K562 (cell line): ENCODE measurements around the gene CSNK1G1. TPM values are rescaled to one million over a fixed set of nuclear protein-coding genes. Genes with fewer than 3 reads are reported as not detected.

Experiments used
- CTCF ChIP-seq, 3 experiments: IDR thresholded peaks in 2 of 3; conservative IDR thresholded peaks in 1 of 3; 2 replicates each; pipeline ENCODE4 v1.5.1; 2011 to 2012; ENCODE audit warnings: low read length in 3 of 3, mild to moderate bottlenecking in 3 of 3, control low read depth in 2 of 3, improper control_type of control experiment in 1 of 3, inconsistent platforms in 1 of 3, low read depth in 1 of 3, mixed read lengths in 1 of 3, moderate library complexity in 1 of 3; ENCODE audit not compliant: insufficient read depth in 2 of 3
- DIDO1 ChIP-seq: fragments of 450-650 bp; IDR thresholded peaks from 2 replicates; pipeline ENCODE4 v1.6.1; 2016; ENCODE audit warnings: low read depth, missing biosample characterization, missing genetic modification characterization
- FOXK2 ChIP-seq, 2 experiments: fragments of 450-650 bp; IDR thresholded peaks in 1 of 2; conservative IDR thresholded peaks in 1 of 2; 2 replicates each; pipeline ENCODE4 v1.6.1; 2016; ENCODE audit warnings: low read depth in 2 of 2, mild to moderate bottlenecking in 1 of 2
- MCM2 ChIP-seq: fragments of 450-650 bp; IDR thresholded peaks from 2 replicates; pipeline ENCODE4 v1.6.1; 2017; ENCODE audit warnings: low read depth, mild to moderate bottlenecking
- MCM5 ChIP-seq: fragments of 450-650 bp; IDR thresholded peaks from 2 replicates; pipeline ENCODE4 v1.6.1; 2016; ENCODE audit warnings: low read depth
- NR3C1 ChIP-seq: sonication (generic); formaldehyde crosslinking; IDR thresholded peaks from 2 replicates; pipeline ENCODE4 v1.8.1; 2022; ENCODE audit warnings: missing genetic modification reagents
- PML ChIP-seq: IDR thresholded peaks from 2 replicates; pipeline ENCODE4 v1.6.1; 2012; ENCODE audit warnings: low read length, inconsistent platforms
- PPARD ChIP-seq: fragments of 250-450 bp; sonication (Bioruptor Pico); IDR thresholded peaks from 2 replicates; pipeline ENCODE4 v1.8.0; 2022; ENCODE audit warnings: inconsistent platforms, mild to moderate bottlenecking, moderate library complexity
- SAP30 ChIP-seq: fragments of 200-600 bp; sonication (generic); IDR thresholded peaks from 2 replicates; pipeline ENCODE4 v1.6.1; 2012; ENCODE audit warnings: borderline replicate concordance, low read depth, mild to moderate bottlenecking, moderate library complexity, low read length, control low read depth, inconsistent platforms; ENCODE audit not compliant: insufficient read depth, poor library complexity, severe bottlenecking
- SMARCA4 ChIP-seq: fragments of 450-650 bp; IDR thresholded peaks from 2 replicates; pipeline ENCODE4 v1.6.1; 2016
- TEAD4 ChIP-seq, 2 experiments: sonication (generic) in 1 of 2; formaldehyde crosslinking in 1 of 2; IDR thresholded peaks; 2 replicates each; pipeline versions ENCODE4 v1.6.1 to v1.8.0; 2012 to 2022; ENCODE audit warnings: borderline replicate concordance in 1 of 2, inconsistent platforms in 1 of 2, low read length in 1 of 2, mild to moderate bottlenecking in 1 of 2, missing genetic modification reagents in 1 of 2
- ZBTB49 ChIP-seq: sonication (generic); formaldehyde crosslinking; IDR thresholded peaks from 2 replicates; pipeline ENCODE4 v1.8.0; 2022; ENCODE audit warnings: missing genetic modification reagents, mild to moderate bottlenecking, borderline replicate concordance
- ZNF347 ChIP-seq: fragments of 450-650 bp; formaldehyde crosslinking; IDR thresholded peaks from 2 replicates; pipeline ENCODE4 v1.4.0; 2020; ENCODE audit warnings: low read depth, mild to moderate bottlenecking, moderate library complexity
- polyA plus RNA-seq, 8 experiments: library from polyadenylated mRNA; depleted of rRNA in 4 of 8; stranded (reverse) in 5 of 8; unstranded in 3 of 8; fragments of >200 nt; fragmentation: Nextera tagmentation in 2 of 8; fragmentation: Illumina TruSeq in 1 of 8; extraction: Ambion mirVana in 2 of 8; extraction: Trizol in 1 of 8; gene quantifications; 2 replicates each; pipeline versions ENCODE4 v1.2.1 to v1.2.3, GENCODE V29; 2011 to 2014; ENCODE audit warnings: inconsistent platforms in 1 of 8, missing spikeins in 1 of 8
- total RNA-seq, 7 experiments: library from RNA; depleted of rRNA in 6 of 7; stranded (reverse); fragments of >200 nt in 6 of 7; fragmentation: Illumina TruSeq in 2 of 7; extraction: Trizol in 2 of 7; gene quantifications; 2 replicates each; pipeline versions ENCODE4 v1.2.1 to v1.2.3, GENCODE V29; 2011 to 2021; ENCODE audit warnings: low replicate concordance in 1 of 7

Gene CSNK1G1
- total and polyA plus RNA-seq, 9 of the 15 experiments (the other 6 are each of a cell fraction or from before 2014, with no cell fraction given): 4.5 to 18.5 (median 9.5) TPM

GRCh38 chr15:64143276-64143675, 212.7 kb downstream of the CSNK1G1 start (continued):
- TF ChIP-seq CTCF (IDR thresholded peaks at IDR 0.05 in 2 of 3, conservative IDR thresholded peaks at IDR 0.05 in 1 of 3; ENCODE audit: insufficient read depth in 2 of 3, low read depth in 1 of 3, low read length in 3 of 3): peak in 2 of 3 experiments; percentile 28 to 33; a peak in 1 of 6 replicates
- no peak for TF ChIP-seq DIDO1 (tag)
- no peak for TF ChIP-seq SMARCA4
- TF ChIP-seq PPARD (CRISPR knock-in tag): no peak
- no peak for TF ChIP-seq FOXK2 (conservative IDR thresholded peaks at IDR 0.05 in 1 of 2, IDR thresholded peaks at IDR 0.05 in 1 of 2; ENCODE audit: low read depth in 2 of 2)
- no peak for TF ChIP-seq ZBTB49 (CRISPR knock-in tag)
- TF ChIP-seq SAP30: no peak
- no peak for TF ChIP-seq MCM5
- peak; percentile 61 for TF ChIP-seq TEAD4 (IDR thresholded peaks at IDR 0.05; ENCODE audit: low read length)
- no peak for TF ChIP-seq TEAD4 (CRISPR knock-in tag; IDR thresholded peaks at IDR 0.05; ENCODE audit: borderline replicate concordance)
- no peak for TF ChIP-seq PML
- no peak for TF ChIP-seq ZNF347 (CRISPR knock-in tag)
- no peak for TF ChIP-seq NR3C1 (CRISPR knock-in tag)
- TF ChIP-seq MCM2: no peak
